GM21825 (cell line): ENCODE data around the gene ACSF2.
"Not testable (repeated sequence)": the region's sequence is repeated elsewhere in the genome, so short reads cannot be mapped to it uniquely, and the experiment has no call there.

ENCODE experiments used
- ATAC-seq: cut with Tn5 transposase; IDR thresholded peaks from one replicate; pipeline ENCODE4 v1.9.1; 2021; ENCODE audit warnings: mild to moderate bottlenecking, moderate library complexity; ENCODE audit not compliant: unreplicated experiment

The ACSF2 gene

GRCh38 chr17:50461550-50462132, 35.6 kb downstream of the ACSF2 start:
- ATAC-seq: no peak

- no peak for ATAC-seq
Observed at GRCh38 chr17:50462446-50462845, 36.4 kb downstream of the ACSF2 start.

DNA sequence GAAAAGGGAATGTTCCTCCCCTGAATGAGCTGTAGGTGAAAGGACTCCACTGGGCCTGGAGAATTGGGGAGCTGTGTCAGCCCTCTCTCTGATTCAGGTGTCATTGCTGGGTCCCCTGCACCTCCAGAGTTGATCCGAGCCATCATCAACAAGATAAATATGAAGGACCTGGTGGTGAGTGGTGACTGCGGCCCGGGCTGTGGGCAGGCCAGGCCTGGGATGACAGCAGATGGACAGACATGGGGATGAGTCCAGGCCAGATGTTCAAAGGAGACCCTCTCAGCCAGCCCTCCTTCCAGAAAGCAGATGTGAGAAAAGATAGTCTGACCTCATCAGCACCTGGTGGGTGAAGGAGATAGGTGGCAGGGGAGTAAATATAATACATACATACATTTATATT, 38.1 kb downstream of the ACSF2 start:
- ATAC-seq: no peak

DNA sequence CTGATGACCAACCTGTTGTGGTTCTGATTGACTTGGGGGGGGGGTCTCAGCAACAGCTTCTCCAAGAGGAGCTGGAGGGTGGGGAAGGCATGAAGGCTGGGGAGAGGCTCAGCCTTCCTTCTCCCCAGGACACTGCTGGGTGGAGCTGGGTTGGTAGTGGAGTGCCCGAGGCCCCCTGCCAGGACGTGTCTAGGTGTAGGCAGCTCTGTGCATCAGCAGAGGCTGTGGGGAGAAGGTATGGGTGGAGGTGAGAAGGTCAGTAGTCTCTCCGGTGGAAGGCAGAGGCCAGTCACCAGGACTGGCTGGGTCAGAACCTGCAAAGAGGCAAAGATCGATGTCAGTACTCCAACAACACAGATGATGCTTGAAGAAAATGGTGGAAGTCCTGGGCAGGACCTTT, 38.7 kb downstream of the ACSF2 start:
- no peak for ATAC-seq

- ATAC-seq: no peak
Observed at GRCh38 chr17:50465171-50465570, 39.2 kb downstream of the ACSF2 start.

- no peak for ATAC-seq
Observed at GRCh38 chr17:50465635-50466034, 39.6 kb downstream of the ACSF2 start.

DNA sequence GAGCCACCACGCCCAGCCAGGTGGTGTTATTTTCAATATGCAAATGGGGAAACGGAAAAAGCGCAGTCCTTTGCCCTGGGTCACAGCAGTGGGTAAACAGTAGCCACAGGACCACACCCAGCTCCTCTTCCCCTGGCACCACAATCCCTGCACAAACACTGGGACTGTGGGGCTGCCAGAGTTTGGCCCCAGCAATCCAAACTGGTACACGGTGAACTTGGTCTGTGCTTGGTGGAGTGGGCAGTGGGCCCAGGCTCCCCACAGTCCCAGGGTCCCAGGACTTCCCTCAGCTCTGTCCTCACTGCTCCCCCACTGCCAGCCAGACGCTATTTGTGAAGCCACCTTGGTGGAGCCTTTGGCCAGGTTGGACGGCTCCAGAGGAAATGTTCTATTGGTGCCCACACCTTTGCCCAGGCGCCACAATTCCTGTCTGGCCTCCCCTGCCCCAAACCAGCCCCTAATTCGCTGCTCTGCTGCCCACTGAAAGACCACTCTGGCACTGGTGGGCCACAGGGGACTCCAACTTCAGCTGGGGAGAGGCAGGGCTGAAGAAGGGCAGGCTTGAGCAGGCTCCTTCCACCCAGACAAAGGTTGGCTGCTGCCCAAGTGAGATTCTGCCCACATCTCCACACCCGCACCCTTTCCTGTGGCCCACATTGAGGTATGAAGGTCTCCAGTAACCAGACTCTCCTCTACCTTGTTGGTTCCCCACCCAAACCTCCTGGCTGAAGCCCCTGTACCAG, 40.5 kb downstream of the ACSF2 start:
- no peak for ATAC-seq

- no peak for ATAC-seq
Observed at GRCh38 chr17:50467114-50467854, 41.3 kb downstream of the ACSF2 start.

DNA sequence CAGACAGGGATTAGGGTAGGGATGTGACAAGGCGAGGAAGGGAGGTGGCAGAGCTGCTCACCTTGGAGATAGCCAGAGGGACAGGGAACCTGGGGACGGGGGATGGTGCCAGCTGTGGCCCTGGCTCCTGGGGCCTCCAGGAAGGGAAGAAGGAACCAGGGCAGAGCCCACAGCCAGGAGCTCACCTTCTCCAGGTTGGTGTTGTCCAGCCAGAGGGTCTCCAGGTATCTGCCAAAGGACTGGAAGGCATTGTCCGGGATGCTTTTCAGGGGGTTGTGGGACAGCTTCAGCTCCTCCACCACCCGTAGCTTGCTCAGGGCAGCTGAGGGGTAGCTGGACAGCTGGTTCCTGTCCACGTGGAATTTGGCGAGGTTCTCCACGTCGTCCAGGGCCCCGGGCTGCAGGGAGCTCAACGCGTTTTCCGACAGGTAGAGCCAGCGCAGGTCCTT, 41.9 kb downstream of the ACSF2 start:
- ATAC-seq: no peak

- ATAC-seq: no peak
Observed at GRCh38 chr17:50468304-50469207, 42.5 kb downstream of the ACSF2 start, which contains the start of gene CHAD. Gene CHAD, minus strand, starts transcription at chr17:50468880. Its CDS starts 67 bp downstream, at chr17:50468813.

DNA sequence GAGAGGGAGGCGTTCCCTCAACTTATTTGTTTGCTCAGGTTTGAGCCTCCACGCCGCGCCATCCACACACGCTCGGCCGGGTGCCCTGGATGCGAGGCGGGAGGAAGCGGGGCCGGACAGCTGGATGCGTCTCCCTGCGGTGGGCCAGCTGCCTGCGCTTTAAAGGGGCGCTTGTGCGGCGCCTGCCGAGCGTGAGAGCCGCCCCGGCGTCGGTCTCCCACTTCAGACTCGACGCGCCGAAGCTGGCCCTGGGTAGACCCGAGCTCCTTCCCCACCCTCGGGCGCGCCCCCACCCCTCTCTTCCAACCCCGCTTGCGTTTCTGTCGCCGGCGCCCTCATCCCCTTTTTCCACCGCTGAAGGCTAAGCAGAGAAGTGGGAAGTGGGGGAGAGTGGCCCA, 43.2 kb downstream of the ACSF2 start:
- no peak for ATAC-seq

- no peak for ATAC-seq
Observed at GRCh38 chr17:50469671-50470305, 43.8 kb downstream of the ACSF2 start.

- no peak for ATAC-seq
Observed at GRCh38 chr17:50470426-50470825, 44.4 kb downstream of the ACSF2 start.

DNA sequence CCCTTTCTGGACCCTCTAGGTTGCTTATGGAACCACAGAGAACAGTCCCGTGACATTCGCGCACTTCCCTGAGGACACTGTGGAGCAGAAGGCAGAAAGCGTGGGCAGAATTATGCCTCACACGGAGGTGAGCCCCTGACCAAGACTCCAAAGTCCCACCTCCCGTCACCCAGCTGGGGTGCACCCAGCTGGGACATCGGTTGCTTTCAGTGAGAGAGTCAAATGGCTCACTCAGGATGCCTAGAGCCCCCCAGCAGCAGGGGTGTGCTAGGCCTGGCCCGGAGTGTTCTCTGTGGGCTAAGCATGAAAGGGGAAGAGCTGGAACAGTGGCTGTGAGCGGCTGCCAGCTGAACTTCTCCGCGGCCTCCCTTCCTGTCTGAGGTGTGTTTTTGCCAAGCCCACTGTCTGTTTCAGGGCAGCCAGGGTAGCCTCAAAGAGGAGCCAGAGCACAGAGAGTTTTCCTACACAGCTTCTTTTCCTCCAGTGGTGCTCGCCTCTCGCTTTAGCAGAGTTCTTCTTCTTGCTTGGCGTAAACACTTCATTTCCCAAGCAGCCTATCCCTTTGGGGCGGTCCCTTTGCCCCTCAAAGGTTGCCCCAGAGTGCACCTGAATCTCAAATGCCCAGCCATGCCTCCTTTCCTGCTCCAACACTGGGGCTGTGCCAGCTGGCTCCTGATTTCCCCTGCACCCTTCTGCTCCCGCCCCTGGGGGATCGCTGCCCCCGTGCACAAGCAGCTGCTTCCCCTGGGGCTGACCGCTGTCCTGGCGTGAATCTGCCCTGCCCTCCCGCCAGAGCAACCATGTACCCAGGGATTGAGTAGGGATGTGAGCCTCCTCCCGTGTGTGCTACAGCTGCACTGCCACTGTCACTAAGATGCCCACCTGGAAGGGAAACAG, 45.2 kb downstream of the ACSF2 start:
- ATAC-seq: no peak

GRCh38 chr17:50472286-50472685, 46.3 kb downstream of the ACSF2 start:
- no peak for ATAC-seq

DNA sequence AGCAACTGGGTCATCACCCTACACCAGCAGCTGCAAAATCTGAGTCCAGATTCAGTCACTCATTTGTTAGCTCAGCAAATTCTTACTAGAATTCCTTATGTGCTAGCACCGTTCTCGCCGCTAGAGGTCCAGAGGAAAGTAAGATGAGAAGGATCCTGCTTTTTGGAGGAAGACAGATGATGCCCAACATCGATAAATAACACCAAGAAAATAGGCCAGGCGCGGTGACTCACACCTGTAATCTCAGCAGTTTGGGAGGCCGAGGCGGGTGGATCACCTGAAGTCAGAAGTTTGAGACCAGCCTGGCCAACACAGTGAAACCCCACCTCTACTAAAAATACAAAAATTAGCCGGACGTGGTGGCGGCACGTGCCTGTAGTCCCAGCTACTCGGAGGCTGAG, 46.7 kb downstream of the ACSF2 start:
- ATAC-seq: not testable (repeated sequence)

DNA sequence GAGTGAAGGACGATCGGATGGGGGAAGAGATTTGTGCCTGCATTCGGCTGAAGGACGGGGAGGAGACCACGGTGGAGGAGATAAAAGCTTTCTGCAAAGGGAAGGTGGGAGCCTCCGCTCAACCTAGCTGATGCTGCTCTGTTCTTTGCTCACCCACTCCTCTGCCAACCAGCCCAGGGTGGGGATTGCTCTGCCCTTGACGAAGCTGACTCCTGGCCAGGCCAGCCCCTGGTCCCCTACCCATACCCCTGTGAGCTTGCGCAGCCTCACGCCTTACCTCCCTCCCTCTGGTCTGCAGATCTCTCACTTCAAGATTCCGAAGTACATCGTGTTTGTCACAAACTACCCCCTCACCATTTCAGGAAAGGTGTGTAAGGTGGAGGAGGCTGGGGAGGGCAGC, 47.9 kb downstream of the ACSF2 start:
- ATAC-seq: no peak

- ATAC-seq: no peak
Observed at GRCh38 chr17:50474523-50474922, 48.5 kb downstream of the ACSF2 start.

DNA sequence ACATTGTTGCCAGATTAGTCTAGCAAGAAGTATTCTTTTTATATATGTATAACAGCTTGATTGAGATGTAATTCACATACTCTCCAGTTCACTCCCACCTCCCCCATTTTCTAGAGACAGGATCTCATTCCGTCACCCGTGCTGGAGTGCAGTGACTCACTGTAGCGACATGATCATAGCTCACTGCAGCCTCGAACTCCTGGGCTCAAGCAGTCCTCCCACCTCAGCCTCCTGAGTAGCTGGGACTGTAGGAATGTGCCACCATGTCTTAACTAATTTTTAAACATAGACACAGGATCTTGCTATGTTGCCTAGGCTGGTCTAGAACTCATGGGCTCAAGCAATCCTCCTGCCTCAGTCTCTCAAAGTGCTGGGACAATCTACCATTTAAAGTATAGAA, 49.3 kb downstream of the ACSF2 start:
- ATAC-seq: no peak
